H1 (cell line): ENCODE data around the gene TMEM97. TPM values are rescaled to one million over a fixed set of nuclear protein-coding genes. Genes with fewer than 3 reads are reported as not detected.

Experiments
- CTCF ChIA-PET: fragments of 300-600 bp; sonication (Branson Sonifier 250); formaldehyde crosslinking; loops from one replicate; lab custom pipeline; 2021; ENCODE audit not compliant: partially characterized antibody; lab: Charles Lee
- POLR2A ChIA-PET: fragments of 300-600 bp; sonication (Branson Sonifier 250); formaldehyde crosslinking; loops from one replicate; lab custom pipeline; 2021; ENCODE audit warnings: inconsistent platforms; ENCODE audit not compliant: partially characterized antibody; lab: Charles Lee
- DNase-seq, 2 experiments: peaks; one replicate each; pipeline versions ENCODE4 v3.0.0 to v3.0.0-alpha.2; 2010 to 2022; ENCODE audit warnings: low spot score in 2 of 2, low read depth in 1 of 2, mixed read lengths in 1 of 2
- FAIRE-seq: peaks from 2 replicates; lab custom pipeline; 2011; peaks lifted over from hg19 to GRCh38; lab: Jason Lieb, UNC
- H2AFZ ChIP-seq: 2 replicates; pipeline ENCODE4 v1.8.1; 2012; ENCODE audit warnings: low read length, inconsistent platforms
- H2AK5ac ChIP-seq: 2 replicates; pipeline ENCODE4 v1.6.1; 2013; ENCODE audit warnings: low read depth, low read length
- H2BK120ac ChIP-seq: replicated peaks from 2 replicates; pipeline ENCODE3; 2013; ENCODE audit warnings: low read depth, low read length, inconsistent platforms
- H2BK12ac ChIP-seq: 2 replicates; pipeline ENCODE4 v1.6.1; 2013; ENCODE audit warnings: low read depth, low read length
- H2BK15ac ChIP-seq: 2 replicates; pipeline ENCODE4 v1.6.1; 2013; ENCODE audit warnings: low read length
- H2BK20ac ChIP-seq: 2 replicates; pipeline ENCODE4 v1.6.1; 2013; ENCODE audit warnings: low read length
- H2BK5ac ChIP-seq: 2 replicates; pipeline ENCODE4 v1.6.1; 2013; ENCODE audit warnings: low read depth, low read length
- H3K14ac ChIP-seq: 2 replicates; pipeline ENCODE4 v1.6.1; 2013; ENCODE audit warnings: inconsistent platforms; ENCODE audit not compliant: insufficient read length
- H3K18ac ChIP-seq: 2 replicates; pipeline ENCODE4 v1.6.1; 2013; ENCODE audit warnings: low read length; ENCODE audit errors: extremely low read depth
- H3K23ac ChIP-seq: 2 replicates; pipeline ENCODE4 v1.6.1; 2013; ENCODE audit warnings: inconsistent platforms; ENCODE audit not compliant: insufficient read length
- H3K23me2 ChIP-seq: 2 replicates; pipeline ENCODE4 v1.6.1; 2013; ENCODE audit warnings: low read depth, low read length
- H3K27ac ChIP-seq: 2 replicates; pipeline ENCODE4 v1.6.1; 2011; ENCODE audit warnings: low read depth, low read length, inconsistent platforms
- H3K27me3 ChIP-seq, 4 experiments: replicated peaks in 1 of 4; 1 replicate in 1 of 4; 2 replicates in 3 of 4; pipeline versions ENCODE4 v1.6.1 to v1.8.1; 2011 to 2013; ENCODE audit warnings: low read length in 3 of 4, mild to moderate bottlenecking in 3 of 4, inconsistent platforms in 2 of 4, mixed read lengths in 2 of 4, moderate library complexity in 1 of 4; ENCODE audit not compliant: control insufficient read depth in 3 of 4, insufficient read depth in 3 of 4; ENCODE audit errors: extremely low read depth in 1 of 4
- H3K36me3 ChIP-seq, 4 experiments: 2 replicates each; pipeline versions ENCODE4 v1.6.1 to v1.8.1; 2011 to 2013; ENCODE audit warnings: mild to moderate bottlenecking in 4 of 4, low read length in 3 of 4, moderate library complexity in 2 of 4, control low read depth in 1 of 4, inconsistent platforms in 1 of 4; ENCODE audit not compliant: insufficient read depth in 4 of 4, control insufficient read depth in 2 of 4
- H3K4ac ChIP-seq: replicated peaks from 2 replicates; pipeline ENCODE3; 2013; ENCODE audit warnings: low read length, low read depth, mixed read lengths, inconsistent platforms; ENCODE audit not compliant: insufficient read length
- H3K4me1 ChIP-seq, 4 experiments: replicated peaks in 1 of 4; 1 replicate in 1 of 4; 2 replicates in 3 of 4; pipeline versions ENCODE4 v1.6.1 to v1.8.1; 2011 to 2013; ENCODE audit warnings: low read length in 3 of 4, inconsistent platforms in 2 of 4, mixed read lengths in 1 of 4; ENCODE audit not compliant: insufficient read depth in 4 of 4, control insufficient read depth in 3 of 4
- H3K4me2 ChIP-seq, 2 experiments: 2 replicates each; pipeline versions ENCODE4 v1.6.1 to v1.8.1; 2011 to 2013; ENCODE audit warnings: low read depth in 2 of 2, low read length in 2 of 2, control low read depth in 1 of 2, inconsistent platforms in 1 of 2, mild to moderate bottlenecking in 1 of 2; ENCODE audit not compliant: insufficient read depth in 1 of 2
- H3K4me3 ChIP-seq, 4 experiments: fragments of 200-600, 300-600 bp in 1 of 4; sonication (generic), shearing (Covaris generic), sonication (Bioruptor Twin) in 1 of 4; 2 replicates each; pipeline versions ENCODE4 v1.5.1 to v1.8.1; 2011 to 2016; ENCODE audit warnings: low read length in 4 of 4, low read depth in 3 of 4, control low read depth in 2 of 4, inconsistent platforms in 2 of 4, mild to moderate bottlenecking in 2 of 4, mixed read lengths in 1 of 4, moderate library complexity in 1 of 4; ENCODE audit not compliant: insufficient read depth in 2 of 4; ENCODE audit errors: extremely low read depth in 1 of 4
- H3K56ac ChIP-seq: replicated peaks from 2 replicates; pipeline ENCODE3; 2013; ENCODE audit warnings: low read depth, mild to moderate bottlenecking, mixed read lengths, low read length, inconsistent platforms; ENCODE audit not compliant: insufficient read length
- H3K79me1 ChIP-seq: 2 replicates; pipeline ENCODE4 v1.6.1; 2013; ENCODE audit warnings: low read depth, low read length, control low read depth
- H3K79me2 ChIP-seq, 2 experiments: 2 replicates each; pipeline versions ENCODE4 v1.6.1 to v1.8.1; 2012 to 2013; ENCODE audit warnings: low read length in 2 of 2, mild to moderate bottlenecking in 2 of 2, inconsistent platforms in 1 of 2; ENCODE audit not compliant: insufficient read depth in 2 of 2, control insufficient read depth in 1 of 2
- H3K9ac ChIP-seq, 4 experiments: replicated peaks in 1 of 4; 1 replicate in 1 of 4; 2 replicates in 3 of 4; pipeline versions ENCODE4 v1.6.1 to v1.8.1; 2011 to 2013; ENCODE audit warnings: low read depth in 3 of 4, low read length in 3 of 4, control low read depth in 2 of 4, mild to moderate bottlenecking in 2 of 4, moderate library complexity in 2 of 4, inconsistent platforms in 1 of 4; ENCODE audit errors: extremely low read depth in 1 of 4
- H3K9me3 ChIP-seq, 2 experiments: 2 replicates each; pipeline versions ENCODE4 v1.6.1 to v1.8.1; 2012 to 2013; ENCODE audit warnings: mild to moderate bottlenecking in 2 of 2, moderate library complexity in 2 of 2, control low read depth in 1 of 2, inconsistent platforms in 1 of 2, low read depth in 1 of 2, low read length in 1 of 2, mixed read lengths in 1 of 2; ENCODE audit not compliant: insufficient read depth in 2 of 2
- H4K20me1 ChIP-seq, 2 experiments: replicated peaks in 1 of 2; 2 replicates each; pipeline versions ENCODE3 to v1.8.1; 2011 to 2013; ENCODE audit warnings: inconsistent platforms in 2 of 2, low read length in 2 of 2, mild to moderate bottlenecking in 1 of 2; ENCODE audit not compliant: insufficient read depth in 2 of 2, control insufficient read depth in 1 of 2
- H4K5ac ChIP-seq: 2 replicates; pipeline ENCODE4 v1.6.1; 2013; ENCODE audit warnings: low read length, low read depth, mixed read lengths, inconsistent platforms; ENCODE audit not compliant: insufficient read length
- H4K8ac ChIP-seq: 2 replicates; pipeline ENCODE4 v1.8.0; 2013; ENCODE audit warnings: mild to moderate bottlenecking, moderate library complexity, low read length, inconsistent platforms; ENCODE audit not compliant: insufficient read depth; ENCODE audit errors: extremely low read depth
- H4K91ac ChIP-seq: replicated peaks from 2 replicates; pipeline ENCODE3; 2013; ENCODE audit warnings: low read length, mixed read lengths, inconsistent platforms; ENCODE audit not compliant: insufficient read length
- MAX ChIP-seq: IDR thresholded peaks from 2 replicates; pipeline ENCODE4 v1.6.1; 2012; ENCODE audit warnings: inconsistent platforms
- WGBS, 2 experiments: shearing (Covaris generic) in 1 of 2; methylation state at CpG; one replicate each; pipeline versions ENCODE4 v1.1.6 to v1.1.7; 2013 to 2015; ENCODE audit warnings: low lambda C conversion rate in 2 of 2, mixed read lengths in 2 of 2, inconsistent platforms in 1 of 2, low coverage in 1 of 2, missing lambda C conversion rate in 1 of 2; ENCODE audit not compliant: insufficient replicate concordance in 2 of 2, insufficient coverage in 1 of 2, insufficient read length in 1 of 2; ENCODE audit errors: extremely low coverage in 1 of 2, missing lambda C conversion rate in 1 of 2; 5-methylcytosine and 5-hydroxymethylcytosine counted together
- polyA plus RNA-seq, 7 experiments: library from polyadenylated mRNA; depleted of rRNA in 3 of 7; stranded (reverse) in 5 of 7; unstranded in 2 of 7; fragments of >200 nt in 5 of 7; fragments of 200-250 nt in 2 of 7; gene quantifications; 1 replicate in 5 of 7; 2 replicates in 1 of 7; 4 replicates in 1 of 7; pipeline versions ENCODE4 v1.2.1 to v1.2.3, GENCODE V29; 2011 to 2013; ENCODE audit warnings: missing spikeins in 2 of 7, mixed read lengths in 2 of 7
- total RNA-seq: library from RNA; stranded (reverse); fragmentation: NEBNext Ultra II Directional; extraction: Animal tissue kit (Norgen Biotek cat#: 25700); gene quantifications from 2 replicates; pipeline ENCODE4 v1.2.1, GENCODE V29; 2021

The TMEM97 gene
- total and polyA plus RNA-seq, 2 of the 8 experiments (the other 6 are each of a cell fraction or from before 2014, with no cell fraction given), result 126 to 130 TPM

GRCh38 chr17:28334171-28334570 lies 15.2 kb downstream of the TMEM97 start:
- no peak overlapping the region for H3K18ac ChIP-seq
- H4K8ac ChIP-seq, result no peak overlapping the region
- H3K9ac ChIP-seq, result no peak overlapping the region
- peaks cover 4 to 5% of the 10 kb centered on the region in 2 experiments for H4K20me1 ChIP-seq
- H3K4me2 ChIP-seq, result peak overlapping the region; percentile 78 to 91; a peak in 3 of 4 replicates
- WGBS, 2 experiments, result 83% methylated on average over 6 of the region's 6 CpGs; no CpG with 5 or more reads in 1 of the 2 experiments
- no peak overlapping the region for H2BK120ac ChIP-seq
- no peak overlapping the region for H2AFZ ChIP-seq
- H4K91ac ChIP-seq, result no peak overlapping the region
- H4K5ac ChIP-seq, result no peak overlapping the region
- no peak overlapping the region for H3K27ac ChIP-seq
- H2BK12ac ChIP-seq, result no peak overlapping the region
- no peaks in the 10 kb centered on the region for H3K27me3 ChIP-seq
- peaks cover 0 to 10% (median 8%) of the 10 kb centered on the region in 4 experiments; a peak in 6 of 7 replicates for H3K4me1 ChIP-seq
- no peaks in the 10 kb centered on the region for H3K9me3 ChIP-seq
- H3K23ac ChIP-seq, result no peak overlapping the region
- no peak overlapping the region for H3K4ac ChIP-seq
- H3K4me3 ChIP-seq, result peak overlapping the region in 3 of 4 experiments; percentile 77 to 95 (median 87); a peak in 3 of 8 replicates
- no peak overlapping the region for H2AK5ac ChIP-seq
- no peak overlapping the region for H3K56ac ChIP-seq
- peaks cover 2 to 5% (median 3%) of the 10 kb centered on the region in 4 experiments; a peak in 3 of 8 replicates for H3K36me3 ChIP-seq
- H3K23me2 ChIP-seq, result peaks cover 10% of the 10 kb centered on the region; the same call in 1 of the 2 replicates
- no peak overlapping the region for H2BK5ac ChIP-seq
- H3K79me2 ChIP-seq, result peaks cover 0 to 13% of the 10 kb centered on the region in 2 experiments; a peak in 2 of 4 replicates
- peaks cover 14% of the 10 kb centered on the region for H3K79me1 ChIP-seq
- POLR2A ChIA-PET, result interaction anchor here (1.3 to 2.5 kb wide), 4 partner anchors 8 to 15 kb away, joined by 8 to 19 read pairs (median 11); partner anchors contain the start of gene TMEM97
- CTCF ChIA-PET, result interaction anchor here (0.8 to 1.9 kb wide), 3 partner anchors 14 to 101 kb away, joined by 3 to 7 read pairs (median 3); no protein-coding TSS in a partner anchor
- H3K14ac ChIP-seq, result no peak overlapping the region
- H2BK15ac ChIP-seq, result no peak overlapping the region
- FAIRE-seq (no peak), DNase-seq (no peak)
- H2BK20ac ChIP-seq, result no peak overlapping the region
- no peak for TF ChIP-seq MAX
